ENCODE data around the gene ADCY4. TPM values are rescaled to one million over a fixed set of nuclear protein-coding genes. Genes with fewer than 3 reads are reported as not detected.
"Not testable (repeated sequence)": the region's sequence is repeated elsewhere in the genome, so short reads cannot be mapped to it uniquely, and the experiment has no call there.

ADCY4 gene
- total RNA-seq, 1 donor from 2014 or later, result 1.6 TPM

- no peaks in the 10 kb centered on the region for H3K9me3 Mint-ChIP-seq
- peaks cover 30% of the 10 kb centered on the region for H3K36me3 Mint-ChIP-seq (ENCODE audit: low read depth)
- H3K4me1 Mint-ChIP-seq, result peaks cover 28% of the 10 kb centered on the region
- H3K27me3 Mint-ChIP-seq, result peaks cover 28% of the 10 kb centered on the region
- DNase-seq, result peak; percentile 94
- H3K27ac Mint-ChIP-seq, result peak within 1 kb of the TSS; percentile 70
- peak within 1 kb of the TSS; percentile 93 for H3K4me3 Mint-ChIP-seq
- intact Hi-C loops (cut with micrococcal nuclease), result no loop called here
Observed at GRCh38 chr14:24339284-24340151, 4.6 kb upstream of the ADCY4 start, which contains the start of gene RIPK3. Gene RIPK3 (minus strand): TSS chr14:24339991. CDS start chr14:24339826, 165 bp downstream.

GRCh38 chr14:24338843-24339242 lies 4.0 kb upstream of the ADCY4 start:
- intact Hi-C loops (cut with micrococcal nuclease), result no loop called here
- Mint-ChIP-seq H3K27me3 (peaks cover 28% of the 10 kb centered on the region), H3K4me1 (peaks cover 31% of the 10 kb centered on the region)

GRCh38 chr14:24337824-24338175 lies 2.9 kb upstream of the ADCY4 start:
- peaks cover 32% of the 10 kb centered on the region for H3K27me3 Mint-ChIP-seq
- peak; percentile 57 for DNase-seq
- no peaks in the 10 kb centered on the region for H3K9me3 Mint-ChIP-seq
- H3K4me3 Mint-ChIP-seq, result peak overlapping the region; percentile 93
- H3K4me1 Mint-ChIP-seq, result peaks cover 35% of the 10 kb centered on the region
- no peak overlapping the region for H3K27ac Mint-ChIP-seq
- H3K36me3 Mint-ChIP-seq (ENCODE audit: low read depth), result peaks cover 30% of the 10 kb centered on the region
- intact Hi-C loops (cut with micrococcal nuclease), result no loop called here

More at GRCh38 chr14:24338843-24339242, 4.0 kb upstream of the ADCY4 start:
- H3K27ac Mint-ChIP-seq, result no peak overlapping the region
- peak overlapping the region; percentile 93 for H3K4me3 Mint-ChIP-seq
- DNase-seq, result no peak
- no peaks in the 10 kb centered on the region for H3K9me3 Mint-ChIP-seq
- peaks cover 30% of the 10 kb centered on the region for H3K36me3 Mint-ChIP-seq (ENCODE audit: low read depth)

GRCh38 chr14:24337144-24337823 lies 2.4 kb upstream of the ADCY4 start:
- H3K9me3 Mint-ChIP-seq, result no peaks in the 10 kb centered on the region
- no peak overlapping the region for H3K27ac Mint-ChIP-seq
- H3K36me3 Mint-ChIP-seq (ENCODE audit: low read depth), result peaks cover 30% of the 10 kb centered on the region
- H3K4me1 Mint-ChIP-seq, result peaks cover 37% of the 10 kb centered on the region
- intact Hi-C loops (cut with micrococcal nuclease), result no loop called here
- no peak for DNase-seq
- peak overlapping the region; percentile 93 for H3K4me3 Mint-ChIP-seq
- H3K27me3 Mint-ChIP-seq, result peaks cover 31% of the 10 kb centered on the region

GRCh38 chr14:24335461-24336171 lies 745 bp upstream of the ADCY4 start:
- no peak overlapping the region for H3K27ac Mint-ChIP-seq
- peaks cover 30% of the 10 kb centered on the region for H3K36me3 Mint-ChIP-seq (ENCODE audit: low read depth)
- no peak for DNase-seq
- H3K27me3 Mint-ChIP-seq, result peaks cover 31% of the 10 kb centered on the region
- peaks cover 46% of the 10 kb centered on the region for H3K4me1 Mint-ChIP-seq
- H3K4me3 Mint-ChIP-seq, result peak overlapping the region; percentile 35
- H3K9me3 Mint-ChIP-seq, result no peaks in the 10 kb centered on the region
- intact Hi-C loops (cut with micrococcal nuclease), result no loop called here

- intact Hi-C loops (cut with micrococcal nuclease), result loop anchor here (1.0 to 5.0 kb wide), 4 partner anchors 22 to 340 kb away; partner anchors contain the start of genes LTB4R and LTB4R2
- Mint-ChIP-seq H3K36me3 (ENCODE audit: low read depth) (peaks cover 20% of the 10 kb centered on the region), H3K4me1 (peaks cover 51% of the 10 kb centered on the region)
Observed at GRCh38 chr14:24332268-24332993, 2.4 kb downstream of the ADCY4 start.

GRCh38 chr14:24331731-24332267 lies 3.1 kb downstream of the ADCY4 start:
- H3K9me3 Mint-ChIP-seq, result no peaks in the 10 kb centered on the region
- peak overlapping the region; percentile 26 for H3K27ac Mint-ChIP-seq
- intact Hi-C loops (cut with micrococcal nuclease), result loop anchor here (1.0 to 5.0 kb wide), 4 partner anchors 21 to 341 kb away; partner anchors contain the start of genes LTB4R and LTB4R2
- H3K36me3 Mint-ChIP-seq (ENCODE audit: low read depth), result peaks cover 14% of the 10 kb centered on the region
- H3K4me1 Mint-ChIP-seq, result peaks cover 56% of the 10 kb centered on the region
- H3K27me3 Mint-ChIP-seq, result peaks cover 33% of the 10 kb centered on the region
- DNase-seq, result no peak
- H3K4me3 Mint-ChIP-seq, result peak overlapping the region; percentile 87

More at GRCh38 chr14:24332268-24332993, 2.4 kb downstream of the ADCY4 start:
- Mint-ChIP-seq H3K27me3 (peaks cover 33% of the 10 kb centered on the region), H3K27ac (peak overlapping the region; percentile 26), H3K9me3 (no peaks in the 10 kb centered on the region), H3K4me3 (peak overlapping the region; percentile 87)
- peak; percentile 95 for DNase-seq

- Mint-ChIP-seq H3K4me3 (no peak overlapping the region), H3K4me1 (peaks cover 55% of the 10 kb centered on the region), H3K27me3 (peaks cover 29% of the 10 kb centered on the region), H3K36me3 (ENCODE audit: low read depth) (peaks cover 8% of the 10 kb centered on the region), H3K27ac (no peak overlapping the region), H3K9me3 (no peaks in the 10 kb centered on the region)
- intact Hi-C loops (cut with micrococcal nuclease), result loop anchor here (5.0 kb wide), 1 partner anchor 341 kb away; no protein-coding TSS in a partner anchor
- no peak for DNase-seq
Observed at GRCh38 chr14:24330973-24331674, 3.7 kb downstream of the ADCY4 start.

- H3K27me3 Mint-ChIP-seq, result peaks cover 21% of the 10 kb centered on the region
- peak; percentile 79 for DNase-seq
- H3K36me3 Mint-ChIP-seq (ENCODE audit: low read depth), result no peaks in the 10 kb centered on the region
- H3K27ac Mint-ChIP-seq, result no peak overlapping the region
- intact Hi-C loops (cut with micrococcal nuclease), result loop anchor here (5.0 kb wide), 1 partner anchor 343 kb away; no protein-coding TSS in a partner anchor
- no peak overlapping the region for H3K4me3 Mint-ChIP-seq
- no peaks in the 10 kb centered on the region for H3K9me3 Mint-ChIP-seq
- H3K4me1 Mint-ChIP-seq, result peaks cover 50% of the 10 kb centered on the region
Observed at GRCh38 chr14:24329736-24330135, 5.1 kb downstream of the ADCY4 start.

- H3K4me3 Mint-ChIP-seq, result no peak overlapping the region
- H3K9me3 Mint-ChIP-seq, result no peaks in the 10 kb centered on the region
- H3K27me3 Mint-ChIP-seq, result peaks cover 17% of the 10 kb centered on the region
- no peaks in the 10 kb centered on the region for H3K36me3 Mint-ChIP-seq (ENCODE audit: low read depth)
- no peak overlapping the region for H3K27ac Mint-ChIP-seq
- intact Hi-C loops (cut with micrococcal nuclease), result no loop called here
- no peak for DNase-seq
- peaks cover 47% of the 10 kb centered on the region for H3K4me1 Mint-ChIP-seq
Observed at GRCh38 chr14:24329073-24329663, 5.7 kb downstream of the ADCY4 start.

- H3K9me3 Mint-ChIP-seq; H3K4me3 Mint-ChIP-seq; H3K36me3 Mint-ChIP-seq (ENCODE audit: low read depth); H3K27ac Mint-ChIP-seq; intact Hi-C loops (cut with micrococcal nuclease): not testable (repeated sequence)
- peak; percentile 72 for DNase-seq
- peaks cover 42% of the 10 kb centered on the region for H3K4me1 Mint-ChIP-seq
- peaks cover 13% of the 10 kb centered on the region for H3K27me3 Mint-ChIP-seq
Observed at GRCh38 chr14:24327914-24328313, 7.0 kb downstream of the ADCY4 start.

- H3K9me3 Mint-ChIP-seq, result no peaks in the 10 kb centered on the region
- peaks cover 11% of the 10 kb centered on the region for H3K27me3 Mint-ChIP-seq
- H3K36me3 Mint-ChIP-seq (ENCODE audit: low read depth), result no peaks in the 10 kb centered on the region
- DNase-seq, result no peak
- intact Hi-C loops (cut with micrococcal nuclease), result no loop called here
- no peak overlapping the region for H3K27ac Mint-ChIP-seq
- no peak overlapping the region for H3K4me3 Mint-ChIP-seq
- peaks cover 39% of the 10 kb centered on the region for H3K4me1 Mint-ChIP-seq
Observed at GRCh38 chr14:24327303-24327702, 7.6 kb downstream of the ADCY4 start.
